SK-N-SH (cell line): Measurements from ENCODE around the gene SERF2. TPM values are rescaled to one million over a fixed set of nuclear protein-coding genes. Genes with fewer than 3 reads are reported as not detected.

ENCODE experiments used
- CTCF ChIA-PET: fragments of 300-600, 350-600 bp; formaldehyde crosslinking; extraction: SDS; loops from one replicate; lab custom pipeline; 2021; lab: Yijun Ruan, JAX
- POLR2A ChIA-PET: fragments of 350-600 bp; sonication (Branson Sonifier 250); formaldehyde crosslinking; extraction: SDS; loops from one replicate; lab custom pipeline; 2020; ENCODE audit warnings: antibody characterized with exemption, inconsistent platforms; lab: Yijun Ruan, JAX
- DNase-seq: peaks from one replicate; pipeline ENCODE4 v3.0.0; 2012
- H2AFZ ChIP-seq: fragments of 200-600 bp; sonication (generic); 2 replicates; pipeline ENCODE4 v1.8.1; 2016; ENCODE audit warnings: antibody characterized with exemption, mild to moderate bottlenecking, low read depth
- H3F3A ChIP-seq: fragments of 200-600 bp; sonication (generic); replicated peaks from 2 replicates; pipeline ENCODE3; 2016; ENCODE audit warnings: antibody characterized with exemption, mild to moderate bottlenecking; ENCODE audit not compliant: insufficient read depth
- H3K27ac ChIP-seq, 2 experiments: fragments of 200-500 bp in 1 of 2; fragments of 200-600 bp in 1 of 2; sonication (Bioruptor generic) in 1 of 2; sonication (generic), shearing (Covaris generic) in 1 of 2; 2 replicates each; pipeline versions ENCODE4 v1.5.1 to v1.6.1; 2014 to 2016; ENCODE audit warnings: low read depth in 2 of 2, inconsistent platforms in 1 of 2, low read length in 1 of 2, mild to moderate bottlenecking in 1 of 2, mixed read lengths in 1 of 2
- H3K27me3 ChIP-seq: fragments of 200-600 bp; sonication (generic), shearing (Covaris generic); 2 replicates; pipeline ENCODE4 v1.6.1; 2016; ENCODE audit warnings: mixed run types; ENCODE audit not compliant: insufficient read depth
- H3K36me3 ChIP-seq, 2 experiments: fragments of 200-500 bp in 1 of 2; fragments of 200-600 bp in 1 of 2; sonication (Bioruptor generic) in 1 of 2; sonication (generic) in 1 of 2; replicated peaks in 1 of 2; 2 replicates each; pipeline versions ENCODE3 to v1.5.1; 2014 to 2016; ENCODE audit warnings: low read length in 1 of 2, mild to moderate bottlenecking in 1 of 2; ENCODE audit not compliant: insufficient read depth in 2 of 2, control insufficient read depth in 1 of 2
- H3K4me1 ChIP-seq, 2 experiments: fragments of 200-500 bp in 1 of 2; fragments of 200-600 bp in 1 of 2; sonication (Bioruptor generic) in 1 of 2; sonication (generic), shearing (Covaris generic) in 1 of 2; 2 replicates each; pipeline versions ENCODE4 v1.5.1 to v1.6.1; 2014 to 2016; ENCODE audit warnings: low read depth in 1 of 2, low read length in 1 of 2, mixed run types in 1 of 2; ENCODE audit not compliant: insufficient read depth in 2 of 2, control insufficient read depth in 1 of 2
- H3K4me2 ChIP-seq: fragments of 200-600 bp; sonication (generic), shearing (Covaris generic); 2 replicates; pipeline ENCODE4 v1.6.1; 2017; ENCODE audit warnings: mixed run types
- H3K4me3 ChIP-seq, 2 experiments: fragments of 200-500 bp in 1 of 2; fragments of 200-600 bp in 1 of 2; sonication (Bioruptor generic) in 1 of 2; sonication (generic), shearing (Covaris generic) in 1 of 2; 2 replicates each; pipeline versions ENCODE4 v1.5.1 to v1.8.1; 2014 to 2016; ENCODE audit warnings: low read depth in 2 of 2, inconsistent platforms in 1 of 2, low read length in 1 of 2, mild to moderate bottlenecking in 1 of 2, mixed read lengths in 1 of 2, moderate library complexity in 1 of 2
- H3K79me2 ChIP-seq: fragments of 200-600 bp; sonication (generic); 2 replicates; pipeline ENCODE4 v1.8.1; 2017; ENCODE audit warnings: mild to moderate bottlenecking; ENCODE audit not compliant: insufficient read depth
- H3K9ac ChIP-seq: fragments of 200-600 bp; sonication (generic); 2 replicates; pipeline ENCODE4 v1.6.1; 2017; ENCODE audit warnings: mixed run types
- H3K9me2 ChIP-seq: fragments of 200-600 bp; sonication (generic); 2 replicates; pipeline ENCODE4 v1.6.1; 2017; ENCODE audit warnings: mixed run types
- H3K9me3 ChIP-seq: fragments of 200-600 bp; sonication (generic); 2 replicates; pipeline ENCODE4 v1.6.1; 2017; ENCODE audit warnings: mixed run types, mild to moderate bottlenecking, moderate library complexity
- H4K20me1 ChIP-seq: fragments of 200-600 bp; sonication (generic); 2 replicates; pipeline ENCODE4 v1.6.1; 2017; ENCODE audit warnings: mild to moderate bottlenecking, mixed run types; ENCODE audit not compliant: insufficient read depth
- CHD2 ChIP-seq: fragments of 150-350 bp; IDR thresholded peaks from 2 replicates; pipeline ENCODE4 v1.6.1; 2018; ENCODE audit warnings: low read length; ENCODE audit not compliant: partially characterized antibody
- ELF1 ChIP-seq: IDR thresholded peaks from 2 replicates; pipeline ENCODE4 v1.4.0; 2012
- EZH2phosphoT487 ChIP-seq: fragments of 200-600 bp; sonication (generic); IDR thresholded peaks from 2 replicates; pipeline ENCODE4 v1.6.1; 2017; ENCODE audit warnings: low read depth, mixed run types, mild to moderate bottlenecking, antibody characterized with exemption, moderate library complexity, borderline replicate concordance
- FOXM1 ChIP-seq: IDR thresholded peaks from 2 replicates; pipeline ENCODE4 v1.4.0; 2012; ENCODE audit warnings: low read depth, mild to moderate bottlenecking
- GABPA ChIP-seq: IDR thresholded peaks from 2 replicates; pipeline ENCODE4 v1.4.0; 2012; ENCODE audit warnings: low read depth, mild to moderate bottlenecking
- GATA2 ChIP-seq: sonication (generic); formaldehyde crosslinking; IDR thresholded peaks from 2 replicates; pipeline ENCODE4 v1.5.0; 2020; ENCODE audit warnings: mild to moderate bottlenecking, missing genetic modification reagents
- MXI1 ChIP-seq: IDR thresholded peaks from 2 replicates; pipeline ENCODE4 v1.6.1; 2012; ENCODE audit warnings: mild to moderate bottlenecking, low read depth, low read length, improper control_type of control experiment
- NRF1 ChIP-seq: IDR thresholded peaks from 2 replicates; pipeline ENCODE4 v1.6.1; 2012; ENCODE audit warnings: low read depth, mild to moderate bottlenecking, low read length
- POLR2AphosphoS5 ChIP-seq: IDR thresholded peaks from 2 replicates; pipeline ENCODE4 v1.6.1; 2012; ENCODE audit warnings: low read depth, low read length
- REST ChIP-seq: IDR thresholded peaks from 2 replicates; pipeline ENCODE4 v1.6.1; 2012; ENCODE audit warnings: mild to moderate bottlenecking, low read depth, low read length, moderate library complexity
- RFX5 ChIP-seq: IDR thresholded peaks from 2 replicates; pipeline ENCODE4 v1.6.1; 2012; ENCODE audit warnings: mild to moderate bottlenecking, improper control_type of control experiment, low read length
- SIN3A ChIP-seq: IDR thresholded peaks from 2 replicates; pipeline ENCODE4 v1.6.1; 2012; ENCODE audit warnings: low read depth, mild to moderate bottlenecking, low read length, moderate library complexity, borderline replicate concordance
- TEAD4 ChIP-seq: IDR thresholded peaks from 2 replicates; pipeline ENCODE4 v1.4.0; 2012; ENCODE audit warnings: mild to moderate bottlenecking, borderline replicate concordance; ENCODE audit not compliant: insufficient read depth
- USF1 ChIP-seq: IDR thresholded peaks from 2 replicates; pipeline ENCODE4 v1.4.0; 2012; ENCODE audit warnings: low read depth, borderline replicate concordance
- ZBTB33 ChIP-seq: IDR thresholded peaks from 2 replicates; pipeline ENCODE4 v1.4.0; 2012; ENCODE audit warnings: low read depth, borderline replicate concordance
- WGBS: methylation state at CpG from one replicate; pipeline ENCODE4 v1.1.6; 2017; ENCODE audit warnings: low lambda C conversion rate; 5-methylcytosine and 5-hydroxymethylcytosine counted together
- polyA plus RNA-seq, 3 experiments: library from polyadenylated mRNA; depleted of rRNA; stranded (reverse); fragments of >200 nt; gene quantifications; 2 replicates each; pipeline ENCODE4 v1.2.3, GENCODE V29; 2012
- TF ChIP-seq, protein P1 (sequence below): IDR thresholded peaks from 2 replicates; pipeline ENCODE4 v1.4.0; 2012; ENCODE audit warnings: low read depth

Gene SERF2
- polyA plus RNA-seq, 1 of the 3 experiments (the other 2 are of a cell fraction): 1,369 TPM

- Histone ChIP-seq H3K27me3 (no peaks in the 10 kb centered on the region), H3K4me2 (peak within 1 kb of the TSS; percentile 77), H3K27ac (peak within 1 kb of the TSS; percentile 45 to 47; a peak in 3 of 4 replicates), H3F3A (peaks cover 20% of the 10 kb centered on the region), H3K4me1 (peaks cover 9 to 10% of the 10 kb centered on the region in 2 experiments; a peak in 3 of 4 replicates), H3K4me3 (peak within 1 kb of the TSS; percentile 53 to 66), H3K36me3 (no peaks in the 10 kb centered on the region), H4K20me1 (no peaks in the 10 kb centered on the region), H2AFZ (peak within 1 kb of the TSS; percentile 86), H3K9me2 (no peaks in the 10 kb centered on the region), H3K9ac (peak within 1 kb of the TSS; percentile 59)
- ChIA-PET CTCF (interaction anchor here (1.6 kb wide), 1 partner anchor 77 kb away, joined by 3 read pairs; no protein-coding TSS in a partner anchor), POLR2A (no interaction called here)
- no peak for TF ChIP-seq EZH2phosphoT487
- TF ChIP-seq, protein P1, sequence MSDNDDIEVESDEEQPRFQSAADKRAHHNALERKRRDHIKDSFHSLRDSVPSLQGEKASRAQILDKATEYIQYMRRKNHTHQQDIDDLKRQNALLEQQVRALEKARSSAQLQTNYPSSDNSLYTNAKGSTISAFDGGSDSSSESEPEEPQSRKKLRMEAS: peak; percentile 62
- TF ChIP-seq USF1: no peak
- no peak for TF ChIP-seq REST
- no peak for TF ChIP-seq FOXM1
- peak; percentile 19 for TF ChIP-seq CHD2
- TF ChIP-seq ELF1: peak; percentile 68
- peak; percentile 82 for TF ChIP-seq SIN3A
- TF ChIP-seq MXI1: peak; percentile 49; the same call in 1 of the 2 replicates
- TF ChIP-seq GABPA: peak; percentile 57
- 0 out of 2 replicates have a peak, but pooled peaks have one; percentile 11 for TF ChIP-seq POLR2AphosphoS5
- 0 out of 2 replicates have a peak, but pooled peaks have one; percentile 34 for TF ChIP-seq TEAD4
- TF ChIP-seq RFX5: no peak
- TF ChIP-seq NRF1: no peak
- TF ChIP-seq GATA2 (CRISPR knock-in tag): no peak
- no peak for TF ChIP-seq ZBTB33
- TF ChIP-seq, all 33 proteins: peak for 8
- WGBS: 14% methylated on average over 28 of the region's 48 CpGs
- peaks cover 72% of the 10 kb centered on the region for H3K79me2 ChIP-seq
- H3K9me3 ChIP-seq: no peaks in the 10 kb centered on the region
- peak; percentile 87 for DNase-seq
Observed at GRCh38 chr15:43826508-43827341, 34.6 kb downstream of the SERF2 start, which contains the start of gene WDR76. Gene WDR76 (plus strand): TSS chr15:43827002. CDS start chr15:43827033, 31 bp downstream.
